Stimulated activated CD8-positive, alpha-beta memory T cell treated with anti-CD3 and anti-CD28 coated beads, Interleukin-12 subunit alpha, Interleukin-12 subunit beta, amount 100 ng/mL, for 24 hours (primary cell): ENCODE results near the gene ITGA6.

Source experiments
- DNase-seq: peaks from one replicate; pipeline ENCODE4 v3.0.0-alpha.2; 2020; ENCODE audit errors: extremely low read depth

ITGA6 gene

GRCh38 chr2:172427256-172427989 lies at the start of gene ITGA6:
TSS of gene ITGA6 (plus strand) at chr2:172427586.
- DNase-seq = no peak

- DNase-seq = no peak
These were observed 46.7 kb upstream of the ITGA6 start for GRCh38 chr2:172380436-172381274.

DNA sequence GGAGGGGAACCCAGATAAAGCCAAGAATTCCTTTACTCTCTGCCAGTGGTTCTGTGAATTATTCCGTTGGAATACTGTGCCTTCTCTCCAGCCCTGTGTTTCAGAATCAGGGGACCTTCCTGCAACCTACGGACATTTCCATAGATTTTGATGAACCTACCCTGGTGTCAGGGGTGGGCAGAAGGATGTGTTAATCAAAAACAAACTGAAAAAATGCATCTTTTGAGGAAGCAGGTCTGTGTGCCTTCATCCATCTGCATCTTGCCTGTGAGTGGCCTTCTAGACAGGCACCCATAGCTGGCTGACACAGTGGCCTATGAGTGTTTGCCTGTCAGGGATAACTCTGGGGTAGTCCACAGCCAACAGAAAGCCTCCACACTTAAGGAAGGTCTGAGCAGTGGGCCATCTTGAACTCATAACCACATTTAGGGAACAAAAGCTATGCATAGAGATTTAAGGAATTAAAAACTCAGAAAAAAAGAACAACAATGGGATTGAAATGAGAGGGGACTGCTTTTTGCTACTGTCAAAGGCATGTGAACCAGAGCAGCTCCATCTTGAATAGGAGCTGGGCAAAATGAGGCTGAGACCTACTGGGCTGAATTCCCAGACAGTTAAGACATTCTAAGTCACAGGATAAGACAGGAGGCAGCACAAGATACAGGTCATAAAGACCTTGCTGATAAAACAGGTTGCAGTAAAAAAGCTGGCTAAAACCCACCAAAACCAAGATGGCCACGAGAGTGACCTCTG lies 45.9 kb upstream of the ITGA6 start:
- no peak for DNase-seq

DNA sequence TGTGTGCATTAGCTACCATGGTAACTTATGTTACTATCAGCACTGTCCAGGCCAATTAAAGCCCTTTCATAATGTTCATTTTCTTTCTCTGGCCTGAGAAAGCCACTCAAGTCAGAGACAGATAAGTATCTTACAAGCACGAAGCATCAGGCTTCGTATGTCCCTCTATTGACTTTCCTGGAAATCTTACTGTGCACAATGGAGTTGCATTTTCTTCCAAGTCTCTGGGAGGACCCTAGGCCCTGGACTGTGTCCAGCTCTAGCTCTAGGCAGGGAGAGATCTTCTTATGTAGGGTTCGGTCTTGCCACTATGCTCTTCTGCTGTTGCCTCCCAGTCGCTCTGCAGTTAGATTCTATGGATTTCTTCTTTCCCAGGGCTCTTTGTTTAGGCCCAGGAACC lies 40.0 kb upstream of the ITGA6 start:
- DNase-seq = no peak

DNA sequence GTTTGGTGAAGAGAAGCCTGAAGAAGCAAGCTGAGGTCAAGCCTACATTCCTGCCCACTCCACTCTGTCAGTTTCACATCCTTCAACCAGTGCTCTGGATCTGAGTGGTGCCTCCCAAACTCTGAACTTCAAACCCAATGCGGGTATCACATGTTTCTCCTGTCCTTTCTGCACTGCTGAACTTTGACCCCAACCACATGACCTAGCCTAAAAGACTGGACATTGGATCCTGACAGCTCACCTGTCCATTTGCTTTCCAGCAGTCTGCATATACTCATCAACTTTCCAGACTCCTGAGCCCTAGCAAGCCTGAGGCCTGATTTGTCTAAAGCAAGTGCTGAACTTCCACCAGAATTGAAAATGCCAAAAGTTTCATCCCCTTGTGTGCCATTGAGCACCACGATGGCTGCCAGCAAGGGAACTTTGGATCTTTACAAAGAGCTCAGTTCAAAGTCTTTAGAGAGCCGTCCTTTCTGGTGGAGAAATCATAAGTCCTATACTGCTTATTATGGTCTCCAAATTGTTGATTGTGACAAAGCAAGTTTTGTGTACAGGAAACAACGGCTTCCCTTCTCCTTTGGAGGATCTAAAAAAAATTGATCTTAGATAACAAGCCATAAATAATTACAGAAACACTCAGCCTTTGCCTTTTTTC lies 37.6 kb upstream of the ITGA6 start:
- no peak for DNase-seq

DNA sequence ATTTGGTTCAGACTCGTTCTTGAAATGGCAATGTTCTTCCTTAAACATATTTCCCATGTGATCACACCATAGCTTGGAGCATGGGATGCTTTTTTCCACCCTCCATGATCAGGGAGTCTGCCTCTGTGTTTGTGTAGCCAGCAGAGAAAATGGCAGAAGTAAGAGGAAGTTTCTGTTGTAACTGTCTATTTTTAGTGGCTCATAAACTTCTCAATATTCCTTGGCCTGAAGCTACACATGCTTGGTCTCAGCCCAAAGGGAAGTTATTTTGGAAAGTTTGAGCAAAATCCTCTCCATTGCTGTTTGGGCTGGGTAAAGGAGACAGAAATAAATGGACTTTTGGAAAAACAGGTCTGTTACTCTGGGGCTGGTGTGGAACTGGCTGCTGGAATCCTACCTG lies 33.4 kb upstream of the ITGA6 start:
- DNase-seq = no peak

GRCh38 chr2:172395503-172395902 lies 31.9 kb upstream of the ITGA6 start:
- no peak for DNase-seq

- no peak for DNase-seq
These were observed 30.1 kb upstream of the ITGA6 start for GRCh38 chr2:172397148-172397834.

GRCh38 chr2:172398440-172398839 lies 28.9 kb upstream of the ITGA6 start:
- DNase-seq = no peak

DNA sequence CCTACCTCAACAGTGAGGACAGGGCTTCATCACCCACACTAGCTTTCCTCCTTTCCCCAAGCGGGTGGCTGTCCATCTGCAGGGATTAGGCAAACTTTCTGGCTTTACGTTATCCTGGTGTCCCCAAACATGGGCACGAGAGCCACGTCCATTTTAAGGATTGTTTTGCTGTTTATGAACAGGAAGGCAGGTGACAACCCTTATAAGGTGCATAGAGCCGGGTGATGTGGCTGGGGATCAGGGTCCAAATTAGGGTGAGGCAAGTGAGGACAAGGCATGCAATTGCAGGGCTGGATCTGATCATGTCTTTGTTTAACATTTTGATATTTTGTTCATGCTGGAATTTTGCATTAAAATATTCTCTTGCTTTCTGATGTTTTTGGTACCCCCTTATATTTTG lies 27.6 kb upstream of the ITGA6 start:
- no peak for DNase-seq

DNA sequence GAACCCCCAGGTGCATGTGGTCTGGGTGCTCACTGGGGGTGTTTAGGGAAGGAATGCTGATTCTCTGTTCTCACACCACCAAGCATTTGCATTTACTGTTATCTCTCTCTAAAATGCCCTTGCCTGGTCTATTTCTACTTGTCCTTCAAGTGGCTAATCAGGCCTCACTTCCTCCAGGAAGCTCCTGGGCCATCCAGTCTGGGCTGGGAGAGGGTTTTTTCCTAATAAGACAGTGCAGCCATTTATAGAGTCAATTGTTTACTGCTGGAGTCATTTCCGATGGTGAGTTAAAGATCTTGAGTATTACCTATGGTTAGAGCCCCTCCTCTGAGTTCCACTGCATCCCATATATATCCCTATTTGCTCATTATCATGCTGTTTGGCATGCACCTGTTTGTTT lies 25.2 kb upstream of the ITGA6 start:
- no peak for DNase-seq

DNA sequence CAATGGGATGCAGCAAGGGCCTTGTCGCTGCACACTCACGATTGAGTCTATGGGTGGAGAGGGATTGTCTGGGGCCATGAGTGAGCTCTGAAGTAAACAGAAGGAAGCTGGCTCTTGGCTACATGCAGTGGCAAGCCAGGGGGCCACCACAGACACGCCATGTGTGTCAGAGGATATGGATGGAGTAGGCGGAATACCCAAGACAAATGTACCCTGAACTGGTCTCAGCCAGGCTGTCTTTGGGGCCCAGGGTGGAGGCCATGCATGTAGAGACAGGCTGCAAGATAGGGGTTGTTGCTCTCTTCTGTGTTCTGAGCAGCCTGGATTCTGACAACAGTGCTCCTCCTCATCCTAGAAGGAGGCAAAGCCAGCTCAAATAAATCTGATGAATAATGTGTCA lies 24.0 kb upstream of the ITGA6 start:
- DNase-seq = no peak

GRCh38 chr2:172403881-172404468 lies 23.4 kb upstream of the ITGA6 start:
- DNase-seq = no peak

GRCh38 chr2:172404824-172405223 lies 22.6 kb upstream of the ITGA6 start:
- DNase-seq = no peak

GRCh38 chr2:172405673-172406072 lies 21.7 kb upstream of the ITGA6 start:
- DNase-seq = no peak

DNA sequence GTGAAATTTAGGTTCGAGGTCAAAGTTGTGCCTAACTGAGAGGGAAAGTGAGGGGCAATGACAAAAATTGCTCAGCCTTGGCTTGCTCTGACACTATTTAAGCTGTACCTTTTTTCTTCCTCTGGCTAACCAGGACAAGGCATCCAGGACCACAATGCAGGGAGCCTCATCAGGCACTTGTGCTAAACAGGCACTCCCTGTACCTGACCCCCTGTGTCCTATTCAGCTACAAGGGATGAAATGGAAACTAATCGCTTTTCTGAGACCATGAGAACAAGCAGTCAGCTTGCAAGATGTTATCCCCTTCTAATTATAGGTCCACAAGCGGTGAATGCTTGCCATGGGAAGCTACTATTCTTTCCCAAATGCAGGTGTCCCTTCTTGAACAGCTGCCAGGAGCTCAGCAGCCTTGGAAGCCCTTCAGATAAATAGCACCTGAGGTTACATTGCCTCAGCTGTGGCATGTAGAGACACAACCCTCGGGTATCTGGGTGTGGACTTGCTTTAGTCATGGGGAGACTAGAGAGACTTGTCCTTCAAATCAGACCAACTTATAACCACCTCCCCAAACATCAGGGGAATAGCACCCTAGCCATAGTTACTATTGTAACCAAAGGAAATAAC lies 19.1 kb upstream of the ITGA6 start:
- DNase-seq = no peak

- no peak for DNase-seq
These were observed 18.3 kb upstream of the ITGA6 start for GRCh38 chr2:172409042-172409441.

GRCh38 chr2:172412984-172413492 lies 14.3 kb upstream of the ITGA6 start:
- no peak for DNase-seq

DNA sequence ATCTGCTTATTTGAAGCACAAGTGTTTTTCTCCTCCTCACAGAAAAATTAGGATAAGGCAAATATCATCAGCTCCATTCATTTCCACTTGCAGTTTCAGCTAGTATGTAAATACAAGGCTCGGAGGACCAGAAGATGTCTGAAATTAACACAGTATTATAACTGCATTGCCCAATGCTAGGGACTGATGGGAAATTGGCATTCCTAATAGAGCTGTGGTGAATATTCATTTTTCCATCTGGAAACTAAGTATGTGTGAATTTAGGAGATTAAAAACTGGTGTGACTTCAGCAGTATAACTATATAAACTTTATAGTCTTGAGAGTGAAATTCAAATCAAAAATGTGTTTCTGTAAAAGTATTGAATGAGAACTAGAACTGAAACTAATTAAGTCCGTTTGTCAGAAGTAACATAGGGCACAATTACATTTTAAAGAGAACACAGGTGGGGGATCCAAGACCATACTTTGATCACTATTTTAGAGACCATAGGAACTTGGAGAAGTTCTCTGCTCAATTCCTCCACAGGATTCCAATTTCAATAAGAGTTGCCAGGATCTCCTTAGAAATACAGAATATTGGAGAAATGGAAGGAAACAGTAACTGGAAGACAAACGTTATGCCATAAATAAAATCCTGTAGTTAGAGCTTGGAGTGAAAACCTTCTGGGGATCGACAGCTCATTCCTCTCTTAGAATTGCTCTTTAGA lies 12.1 kb upstream of the ITGA6 start:
- no peak for DNase-seq

GRCh38 chr2:172415865-172416183 lies 11.6 kb upstream of the ITGA6 start:
- DNase-seq = no peak
